GM23248 (cell line): ENCODE data around the gene ADAMTS6. TPM values are rescaled to one million over a fixed set of nuclear protein-coding genes. Genes with fewer than 3 reads are reported as not detected.

Source experiments
- DNase-seq: peaks from one replicate; pipeline ENCODE4 v3.0.0-alpha.2; 2015
- H2AFZ ChIP-seq: fragments of 200-600 bp; sonication (generic); 2 replicates; pipeline ENCODE4 v1.6.1; 2016; ENCODE audit warnings: antibody characterized with exemption
- H3F3A ChIP-seq: fragments of 200-600 bp; sonication (generic); 2 replicates; pipeline ENCODE4 v1.6.1; 2016; ENCODE audit warnings: mild to moderate bottlenecking, antibody characterized with exemption, mixed run types; ENCODE audit not compliant: insufficient read depth
- H3K27ac ChIP-seq: fragments of 200-600 bp; sonication (generic); 2 replicates; pipeline ENCODE4 v1.5.1; 2016; ENCODE audit warnings: mild to moderate bottlenecking
- H3K27me3 ChIP-seq: fragments of 200-600 bp; sonication (generic); replicated peaks from 2 replicates; pipeline ENCODE4 v1.6.1; 2016; ENCODE audit warnings: mild to moderate bottlenecking; ENCODE audit not compliant: insufficient read depth
- H3K36me3 ChIP-seq: fragments of 200-600 bp; sonication (generic); 2 replicates; pipeline ENCODE4 v1.6.1; 2016; ENCODE audit warnings: low read depth, mild to moderate bottlenecking
- H3K4me1 ChIP-seq: fragments of 200-600 bp; sonication (generic); 2 replicates; pipeline ENCODE4 v1.6.1; 2016; ENCODE audit warnings: mild to moderate bottlenecking; ENCODE audit not compliant: insufficient read depth
- H3K4me2 ChIP-seq: fragments of 200-600 bp; sonication (generic); one replicate; pipeline ENCODE4 v1.6.1; 2016; ENCODE audit warnings: mild to moderate bottlenecking; ENCODE audit not compliant: unreplicated experiment
- H3K4me3 ChIP-seq: fragments of 200-600 bp; sonication (generic); 2 replicates; pipeline ENCODE4 v1.5.1; 2016; ENCODE audit warnings: mild to moderate bottlenecking
- H3K79me2 ChIP-seq: fragments of 200-600 bp; sonication (generic); 2 replicates; pipeline ENCODE4 v1.6.1; 2016; ENCODE audit warnings: mild to moderate bottlenecking; ENCODE audit not compliant: insufficient read depth
- H3K9ac ChIP-seq: fragments of 200-600 bp; sonication (generic); 2 replicates; pipeline ENCODE4 v1.6.1; 2016; ENCODE audit warnings: mild to moderate bottlenecking
- H3K9me2 ChIP-seq: fragments of 200-600 bp; sonication (generic); 2 replicates; pipeline ENCODE4 v1.6.1; 2016; ENCODE audit warnings: mixed run types, mild to moderate bottlenecking, moderate library complexity; ENCODE audit not compliant: insufficient read depth
- H3K9me3 ChIP-seq: fragments of 200-600 bp; sonication (generic); one replicate; pipeline ENCODE4 v1.6.1; 2017; ENCODE audit warnings: low read depth
- H4K20me1 ChIP-seq: fragments of 200-600 bp; sonication (generic); 2 replicates; pipeline ENCODE4 v1.6.0; 2016; ENCODE audit not compliant: insufficient read depth
- EZH2 ChIP-seq: fragments of 200-600 bp; sonication (generic); IDR thresholded peaks from 2 replicates; pipeline ENCODE4 v1.6.1; 2018; ENCODE audit warnings: antibody characterized with exemption, mild to moderate bottlenecking; ENCODE audit not compliant: insufficient read depth, poor library complexity, severe bottlenecking
- EZH2phosphoT487 ChIP-seq: fragments of 200-600 bp; sonication (generic); IDR thresholded peaks from 2 replicates; pipeline ENCODE4 v1.6.1; 2018; ENCODE audit warnings: antibody characterized with exemption, moderate library complexity, mild to moderate bottlenecking, low read depth; ENCODE audit not compliant: insufficient read depth
- WGBS, 2 experiments: methylation state at CpG; one replicate each; pipeline ENCODE4 v1.1.6; 2015 to 2017; ENCODE audit warnings: low lambda C conversion rate in 2 of 2, low coverage in 1 of 2; ENCODE audit errors: missing lambda C conversion rate in 2 of 2; 5-methylcytosine and 5-hydroxymethylcytosine counted together
- in situ Hi-C: fragments of 300-500 bp; cut with MboI; formaldehyde crosslinking; loops from 2 replicates; pipeline ENCODE4 v1.15.0; 2020
- polyA plus RNA-seq: library from polyadenylated mRNA; unstranded; fragments of >200 nt; fragmentation: Nextera tagmentation; extraction: Ambion mirVana; gene quantifications from 2 replicates; pipeline ENCODE4 v1.2.1, GENCODE V29; 2016
- total RNA-seq: library from RNA; depleted of rRNA; stranded (reverse); fragments of >200 nt; shearing (Covaris generic); gene quantifications from 2 replicates; pipeline ENCODE4 v1.2.3, GENCODE V29; 2014

Gene ADAMTS6
- total and polyA plus RNA-seq, 2 experiments from 2014 or later, result 10.1 to 76.0 TPM

DNA sequence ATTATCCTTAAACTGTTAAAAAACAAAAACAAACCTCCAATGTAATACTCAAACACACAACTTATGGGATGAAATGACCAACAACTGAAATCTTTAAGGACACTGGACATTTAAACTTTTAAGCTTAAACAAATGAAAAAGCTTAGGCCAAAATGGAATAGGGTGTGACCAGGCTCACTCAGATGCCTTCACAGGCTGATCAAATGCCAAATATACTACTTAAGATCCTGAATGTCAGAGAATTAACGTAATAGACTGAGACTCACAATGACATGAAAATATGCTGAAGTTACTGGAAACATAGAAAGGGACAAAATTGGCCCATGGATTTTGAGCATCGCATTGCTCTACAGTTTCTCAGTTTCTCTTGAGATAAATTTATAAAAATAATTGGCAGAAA, 286.8 kb downstream of the ADAMTS6 start:
- H3K27ac ChIP-seq, result peak overlapping the region; percentile 25
- no peak overlapping the region for H3K4me3 ChIP-seq
- H3K9ac ChIP-seq, result no peak overlapping the region
- H4K20me1 ChIP-seq, result no peaks in the 10 kb centered on the region
- no peak for TF ChIP-seq EZH2
- no peak for TF ChIP-seq EZH2phosphoT487
- peaks cover 44% of the 10 kb centered on the region for H3K79me2 ChIP-seq
- H3K4me1 ChIP-seq, result peaks cover 58% of the 10 kb centered on the region
- WGBS, 2 experiments, result 95 to 98% methylated on average over 2 of the region's 2 CpGs
- H3K9me3 ChIP-seq, result no peaks in the 10 kb centered on the region
- no peak for DNase-seq
- peaks cover 58% of the 10 kb centered on the region for H3F3A ChIP-seq
- in situ Hi-C loops, result no loop called here
- H3K4me2 ChIP-seq, result no peak overlapping the region
- no peak overlapping the region for H2AFZ ChIP-seq
- no peaks in the 10 kb centered on the region for H3K9me2 ChIP-seq
- peaks cover 40% of the 10 kb centered on the region for H3K36me3 ChIP-seq
- H3K27me3 ChIP-seq, result no peaks in the 10 kb centered on the region

DNA sequence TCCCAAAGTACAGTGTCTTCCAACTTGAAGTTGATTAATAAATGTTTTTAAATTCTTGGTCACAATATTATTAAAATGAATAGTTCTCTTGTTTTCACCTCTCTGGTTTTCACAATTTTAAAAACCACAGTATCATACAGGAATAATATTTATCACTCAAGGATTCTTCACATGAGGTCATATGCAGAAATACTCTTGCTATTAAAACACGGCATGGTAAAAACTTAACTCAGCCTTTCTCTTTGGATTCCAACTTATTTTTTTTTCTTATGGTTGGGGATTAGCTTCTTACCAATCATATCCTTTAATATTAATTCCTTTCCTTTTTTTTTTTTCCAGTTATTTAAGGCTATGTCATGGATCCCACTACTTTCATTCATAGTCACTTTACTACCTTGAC, 289.4 kb downstream of the ADAMTS6 start:
- Histone ChIP-seq H3K9me3 (no peaks in the 10 kb centered on the region), H3K9me2 (no peaks in the 10 kb centered on the region), H3F3A (peaks cover 60% of the 10 kb centered on the region), H3K4me3 (no peak overlapping the region), H2AFZ (no peak overlapping the region), H3K4me2 (no peak overlapping the region), H3K4me1 (peaks cover 42% of the 10 kb centered on the region), H4K20me1 (no peaks in the 10 kb centered on the region), H3K27ac (peak overlapping the region; percentile 98), H3K36me3 (peaks cover 52% of the 10 kb centered on the region), H3K9ac (peak overlapping the region; percentile 77), H3K27me3 (no peaks in the 10 kb centered on the region), H3K79me2 (peaks cover 56% of the 10 kb centered on the region)
- 82 to 88% methylated on average over 1 of the region's 1 CpG for WGBS, 2 experiments
- in situ Hi-C loops, result no loop called here
- TF ChIP-seq EZH2phosphoT487, result no peak
- no peak for TF ChIP-seq EZH2
- no peak for DNase-seq

DNA sequence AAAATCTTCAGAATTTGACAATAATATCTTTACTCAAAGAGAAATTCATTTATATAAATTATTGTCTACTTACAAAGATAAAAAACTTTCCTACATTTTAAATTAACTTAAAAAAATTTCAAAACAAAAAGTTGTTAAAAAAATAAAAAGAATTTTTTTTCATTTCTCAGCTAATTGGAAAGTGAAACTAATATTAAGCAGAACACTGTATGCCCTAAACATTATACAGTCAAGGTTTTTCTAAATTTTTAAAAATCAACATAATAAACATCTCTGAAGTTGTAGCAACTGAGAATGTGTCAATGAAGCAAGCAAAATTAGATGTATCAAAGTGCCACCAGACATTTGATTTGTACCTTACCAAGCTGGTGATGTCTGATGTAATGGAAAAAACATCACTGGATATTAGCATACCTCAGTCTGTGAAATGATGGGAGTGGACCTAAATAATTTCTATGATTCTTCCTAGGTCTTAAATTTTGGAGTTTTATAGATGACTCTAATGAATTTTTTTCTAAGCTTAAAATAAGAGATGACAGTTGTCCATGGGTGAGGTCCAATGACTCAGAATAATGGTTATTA, 290.1 kb downstream of the ADAMTS6 start:
- H3K27me3 ChIP-seq, result no peaks in the 10 kb centered on the region
- no peaks in the 10 kb centered on the region for H4K20me1 ChIP-seq
- peaks cover 40% of the 10 kb centered on the region for H3K4me1 ChIP-seq
- no peak for DNase-seq
- peaks cover 53% of the 10 kb centered on the region for H3K79me2 ChIP-seq
- no peaks in the 10 kb centered on the region for H3K9me2 ChIP-seq
- H2AFZ ChIP-seq, result no peak overlapping the region
- peaks cover 53% of the 10 kb centered on the region for H3K36me3 ChIP-seq
- H3K27ac ChIP-seq, result peak overlapping the region; percentile 98
- H3K9me3 ChIP-seq, result no peaks in the 10 kb centered on the region
- peaks cover 61% of the 10 kb centered on the region for H3F3A ChIP-seq
- H3K4me3 ChIP-seq, result no peak overlapping the region
- H3K4me2 ChIP-seq, result peak overlapping the region; percentile 52
- in situ Hi-C loops, result no loop called here
- TF ChIP-seq EZH2 (no peak), EZH2phosphoT487 (no peak)
- H3K9ac ChIP-seq, result peak overlapping the region; percentile 77

DNA sequence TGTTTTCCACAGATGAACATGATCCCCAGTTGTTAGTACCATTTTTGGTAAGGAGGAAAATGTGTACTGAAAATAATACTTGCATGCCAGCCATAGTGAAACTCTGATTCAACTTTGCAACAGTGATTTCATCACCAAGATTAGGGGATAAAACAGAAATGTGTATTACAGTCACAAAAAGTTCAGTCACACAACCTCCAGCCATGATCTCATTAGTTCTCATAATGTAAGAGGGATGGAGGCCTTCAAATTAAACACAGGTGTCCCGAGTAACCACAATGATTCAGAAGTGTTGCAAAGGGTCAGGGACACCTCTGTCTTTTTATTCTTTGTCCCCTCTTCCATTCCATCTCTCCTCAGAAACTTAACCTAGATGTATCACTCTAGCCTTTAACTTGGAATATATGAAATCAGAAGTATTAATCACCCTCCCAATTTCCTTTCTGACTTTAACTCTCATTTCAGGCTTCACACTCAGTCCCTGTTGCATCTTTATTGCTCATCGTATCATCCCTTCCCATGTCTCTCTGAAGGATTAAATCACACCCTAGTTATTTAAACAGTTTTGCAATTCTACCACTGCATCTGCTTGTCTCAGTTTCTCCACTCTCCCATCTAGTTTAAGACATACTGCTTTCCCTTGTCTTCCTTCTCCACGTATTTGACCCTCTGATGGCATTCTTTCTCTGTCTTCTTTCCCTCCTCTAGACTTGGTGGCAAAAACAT, 291.2 kb downstream of the ADAMTS6 start:
- H3K9me2 ChIP-seq, result no peaks in the 10 kb centered on the region
- DNase-seq, result peak; percentile 96
- peaks cover 49% of the 10 kb centered on the region for H3K36me3 ChIP-seq
- H3K4me2 ChIP-seq, result peak overlapping the region; percentile 52
- in situ Hi-C loops, result no loop called here
- peaks cover 44% of the 10 kb centered on the region for H3K79me2 ChIP-seq
- H4K20me1 ChIP-seq, result no peaks in the 10 kb centered on the region
- 0 to 1% methylated on average over 3 of the region's 3 CpGs for WGBS, 2 experiments
- H3F3A ChIP-seq, result peaks cover 73% of the 10 kb centered on the region
- no peaks in the 10 kb centered on the region for H3K27me3 ChIP-seq
- H3K9ac ChIP-seq, result peak overlapping the region; percentile 77
- no peaks in the 10 kb centered on the region for H3K9me3 ChIP-seq
- no peak overlapping the region for H2AFZ ChIP-seq
- H3K4me1 ChIP-seq, result peaks cover 52% of the 10 kb centered on the region
- no peak overlapping the region for H3K4me3 ChIP-seq
- TF ChIP-seq EZH2phosphoT487 (peak; percentile 95), EZH2 (no peak)
- peak overlapping the region; percentile 98 for H3K27ac ChIP-seq
